T-helper 22 cell (primary cell): ENCODE results near the gene TIMM22.
"Not testable (repeated sequence)": the region's sequence is repeated elsewhere in the genome, so short reads cannot be mapped to it uniquely, and the experiment has no call there.

ENCODE experiments used
- DNase-seq: peaks from one replicate; pipeline ENCODE4 v3.0.0-alpha.2; 2020; ENCODE audit warnings: low read depth

The TIMM22 gene

DNA sequence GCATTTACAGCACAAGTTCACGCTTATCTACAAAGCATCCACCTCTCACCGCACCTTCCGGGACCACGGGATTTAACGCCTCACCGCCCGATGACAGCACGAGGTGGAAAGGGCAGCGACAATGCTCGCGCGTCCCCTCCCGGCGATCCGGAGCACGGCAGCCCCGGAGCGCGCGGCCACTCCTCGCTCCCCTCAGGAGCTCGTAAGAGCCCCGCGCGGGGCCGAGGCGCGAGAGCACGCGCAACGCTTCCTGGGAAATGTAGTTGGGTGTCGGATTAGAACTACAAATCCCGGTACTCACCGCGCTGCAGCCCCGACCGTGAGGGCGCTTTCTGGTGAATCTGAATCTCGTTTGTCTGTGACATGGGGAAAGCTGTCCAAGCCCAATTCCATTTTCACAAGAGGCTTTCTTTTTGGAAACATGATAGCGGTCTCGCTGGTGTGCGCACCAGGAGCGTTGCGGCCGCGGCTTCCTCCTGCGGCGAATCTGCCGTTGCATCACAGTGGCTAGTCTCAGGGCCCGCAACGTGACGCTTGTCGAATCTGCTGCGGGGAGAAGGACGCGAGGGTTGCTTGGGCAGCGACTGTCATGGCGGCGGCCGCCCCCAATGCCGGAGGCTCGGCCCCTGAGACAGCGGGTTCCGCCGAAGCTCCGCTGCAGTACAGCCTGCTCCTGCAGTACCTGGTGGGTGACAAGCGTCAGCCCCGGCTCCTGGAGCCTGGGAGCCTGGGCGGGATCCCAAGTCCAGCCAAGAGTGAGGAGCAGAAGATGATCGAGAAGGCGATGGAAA, at the start of gene TIMM22:
Gene TIMM22 (plus strand): TSS at position 576 of the 791 bp plus-strand sequence. CDS start 14 bp downstream, at position 590.
- peak; percentile 86 for DNase-seq

DNA sequence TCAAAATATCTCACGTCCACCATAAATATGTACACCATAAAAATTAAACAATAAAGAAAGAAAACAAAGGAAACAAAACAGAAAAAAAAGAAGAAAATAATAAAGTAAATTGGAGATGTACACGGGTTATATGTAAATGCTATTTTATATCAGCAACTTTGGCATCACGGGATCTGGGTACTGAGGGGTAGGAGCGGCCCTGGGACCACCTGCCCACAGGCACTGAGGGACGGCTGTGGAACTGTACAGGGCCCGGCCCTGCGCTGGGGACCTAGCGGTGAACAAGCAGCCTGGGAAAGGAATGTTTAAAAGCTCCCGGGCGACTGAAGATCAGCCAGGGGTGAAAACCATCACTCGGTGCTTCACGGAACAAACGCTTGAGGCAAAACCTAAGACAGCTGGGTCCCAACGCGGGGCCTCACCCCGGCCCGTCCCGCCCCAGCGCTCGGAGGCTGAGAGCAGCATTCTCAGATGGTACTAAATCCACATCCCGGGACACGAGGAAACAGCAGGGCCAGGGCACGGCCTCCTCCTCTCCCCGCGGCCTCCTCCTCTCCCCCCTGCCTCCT, 48.6 kb upstream of the TIMM22 start:
- DNase-seq, result no peak

DNA sequence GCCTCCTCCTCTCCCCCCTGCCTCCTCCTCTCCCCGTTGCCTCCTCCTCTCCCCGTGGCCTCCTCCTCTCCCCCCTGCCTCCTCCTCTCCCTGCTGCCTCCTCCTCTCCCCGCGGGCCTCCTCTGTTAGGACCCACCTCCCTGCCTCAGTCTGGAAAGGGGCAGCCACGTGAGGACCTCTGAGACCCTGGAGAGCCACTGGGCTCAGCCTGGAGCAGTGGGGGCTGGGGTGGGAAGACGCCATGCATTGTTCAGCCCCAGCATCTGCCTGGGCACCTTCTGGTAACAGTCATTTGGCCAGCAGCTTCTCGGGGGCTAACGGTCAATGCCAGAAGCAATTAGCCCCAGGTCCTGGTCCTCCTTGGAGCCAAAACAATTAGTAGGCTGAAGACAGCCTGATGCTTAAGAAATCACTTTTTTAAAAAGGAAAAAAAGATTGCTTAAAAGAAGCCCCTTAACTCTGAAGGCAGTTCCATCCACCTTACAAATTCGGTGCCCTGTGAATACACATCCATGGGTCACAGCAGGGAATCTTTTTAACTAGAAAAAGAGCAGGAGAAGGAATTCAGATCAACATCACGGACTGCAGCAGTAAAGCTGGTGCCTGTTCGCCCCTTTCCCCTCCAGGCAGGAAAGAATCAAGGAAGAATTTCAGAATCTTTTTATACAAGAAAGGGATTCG, 47.2 kb upstream of the TIMM22 start:
- DNase-seq, result no peak

GRCh38 chr17:951325-952132, 45.4 kb upstream of the TIMM22 start:
- DNase-seq, result no peak

DNA sequence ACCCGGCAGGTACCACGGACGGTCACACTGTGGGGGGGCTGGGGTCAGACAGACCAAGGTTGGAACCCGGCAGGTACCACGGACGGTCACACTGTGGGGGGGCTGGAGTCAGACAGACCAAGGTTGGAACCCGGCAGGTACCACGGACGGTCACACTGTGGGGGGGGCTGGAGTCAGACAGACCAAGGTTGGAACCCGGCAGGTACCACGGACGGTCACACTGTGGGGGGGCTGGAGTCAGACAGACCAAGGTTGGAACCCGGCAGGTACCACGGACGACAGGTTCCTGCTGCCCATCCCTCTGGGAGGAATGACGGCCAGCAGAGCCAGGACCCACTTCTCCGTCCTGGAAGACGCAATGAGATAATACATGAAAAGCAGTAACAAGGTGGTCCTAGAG, 44.3 kb upstream of the TIMM22 start:
- DNase-seq, result not testable (repeated sequence)

- DNase-seq, result no peak
Observed at GRCh38 chr17:953767-954166, 43.2 kb upstream of the TIMM22 start.

GRCh38 chr17:954431-955164, 42.3 kb upstream of the TIMM22 start:
- DNase-seq, result no peak

- no peak for DNase-seq
Observed at GRCh38 chr17:956905-957304, 40.0 kb upstream of the TIMM22 start.

DNA sequence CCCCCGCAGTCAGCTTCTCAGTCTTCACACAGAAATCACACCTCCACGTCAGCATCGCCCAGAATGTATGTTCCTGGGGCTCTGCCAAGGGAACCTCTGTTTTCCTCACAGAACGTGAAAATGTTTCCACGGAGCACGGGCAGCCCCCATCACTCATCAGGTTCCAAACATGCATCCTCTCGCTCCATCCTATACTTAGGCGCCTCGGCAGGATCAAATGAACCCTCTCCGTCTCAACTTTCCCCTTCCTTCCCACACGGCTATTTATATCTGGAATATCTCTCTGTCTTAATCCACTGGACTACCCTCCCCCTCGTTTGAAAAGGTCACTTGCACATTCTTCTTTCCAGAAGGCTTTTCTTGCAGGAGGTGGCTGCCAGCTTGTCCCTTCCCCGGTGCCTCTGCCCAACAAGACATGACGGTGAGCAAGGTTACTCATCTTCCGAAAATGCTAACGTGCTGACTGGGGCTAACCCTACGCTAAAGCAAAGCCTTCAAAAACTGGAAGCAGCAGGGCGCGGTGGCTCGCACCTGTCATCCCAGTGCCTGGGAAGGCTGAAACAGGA, 39.0 kb upstream of the TIMM22 start:
- DNase-seq, result no peak

GRCh38 chr17:958712-959451, 38.0 kb upstream of the TIMM22 start:
- DNase-seq, result no peak

DNA sequence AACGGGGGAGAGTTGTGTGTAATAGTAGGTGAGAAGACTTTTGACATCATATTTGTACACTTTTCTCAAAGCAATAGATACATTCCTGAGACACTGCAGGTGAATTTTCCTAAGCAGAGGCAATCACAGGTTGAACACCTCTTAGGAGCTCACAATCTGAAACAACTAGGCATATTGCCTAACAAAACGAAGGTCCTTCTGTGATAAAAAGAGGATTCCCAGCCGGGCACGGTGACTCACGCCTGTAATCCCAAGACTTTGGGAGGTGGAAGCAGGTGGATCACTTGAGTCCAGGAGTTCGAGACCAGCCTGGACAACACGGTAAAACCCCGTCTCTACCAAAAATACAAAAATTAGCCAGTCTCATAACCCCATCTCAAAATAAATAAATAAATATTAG, 34.8 kb upstream of the TIMM22 start:
- no peak for DNase-seq

DNA sequence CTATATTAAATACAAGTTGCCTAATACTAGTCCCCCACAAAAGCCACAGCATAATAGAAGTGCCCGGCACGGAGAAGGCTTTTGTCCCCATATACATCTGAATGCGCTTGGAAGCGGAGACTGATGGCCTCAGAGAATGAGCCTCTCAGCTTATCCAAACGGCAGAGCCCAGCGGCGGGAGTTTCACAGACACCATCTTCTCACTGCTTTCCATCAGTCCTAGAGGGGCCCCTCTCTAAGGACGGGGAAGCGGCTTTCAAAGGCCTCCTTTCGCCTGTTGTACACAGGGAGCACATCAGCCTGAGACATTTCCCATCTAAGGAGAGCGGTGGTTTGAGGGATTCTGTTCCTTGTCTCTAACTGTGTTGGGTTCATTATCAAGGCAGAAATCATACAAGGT, 34.3 kb upstream of the TIMM22 start:
- no peak for DNase-seq

DNA sequence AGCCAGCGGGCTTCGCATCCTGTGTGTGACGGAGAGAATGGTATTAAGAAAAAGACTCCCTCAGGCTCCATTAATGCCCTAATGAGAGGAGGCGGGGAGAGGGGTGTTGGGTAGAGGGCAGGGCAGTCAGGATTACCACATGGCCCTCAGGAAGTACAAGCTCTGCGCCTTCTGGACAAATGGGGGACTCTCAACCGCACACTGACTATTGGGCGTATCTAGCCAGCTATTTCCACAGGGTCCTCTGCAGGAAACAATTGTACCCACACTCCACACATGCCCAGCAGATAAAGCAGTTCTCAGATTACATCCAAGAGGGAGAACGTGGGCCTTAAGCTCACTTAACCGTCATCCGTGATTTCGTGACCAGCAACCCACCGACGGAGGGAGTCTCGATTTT, 32.1 kb upstream of the TIMM22 start:
- DNase-seq, result no peak

DNA sequence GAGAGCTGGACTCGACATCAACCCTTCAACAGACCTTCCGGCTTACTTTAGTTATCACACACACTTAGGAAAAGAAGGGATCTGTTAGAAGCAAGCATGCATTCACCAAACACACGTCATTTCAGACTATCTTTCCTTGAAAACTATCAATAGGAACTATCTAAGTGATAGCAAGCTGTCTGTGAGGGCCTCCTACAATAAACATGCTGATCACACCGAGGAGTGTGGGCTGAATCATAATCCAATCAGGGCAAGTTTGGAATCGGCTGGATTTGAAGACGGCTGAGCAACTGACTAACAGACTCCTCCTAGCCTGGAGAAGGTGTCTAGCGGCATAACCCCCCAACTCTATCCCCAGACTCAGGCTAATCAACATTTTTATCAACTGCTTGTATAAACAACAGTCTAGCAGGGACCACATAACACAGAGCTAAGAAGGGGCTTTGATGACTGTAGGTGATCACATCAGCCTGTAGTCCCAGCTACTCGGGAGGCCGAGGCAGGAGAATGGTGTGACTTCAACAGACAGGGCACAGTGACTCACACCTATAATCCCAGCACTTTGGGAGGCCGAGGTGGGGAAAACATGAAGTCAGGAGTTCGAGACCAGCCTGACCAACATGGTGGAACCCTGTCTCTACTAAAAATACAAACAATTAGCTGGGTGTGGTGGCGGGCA, 31.5 kb upstream of the TIMM22 start:
- no peak for DNase-seq

DNA sequence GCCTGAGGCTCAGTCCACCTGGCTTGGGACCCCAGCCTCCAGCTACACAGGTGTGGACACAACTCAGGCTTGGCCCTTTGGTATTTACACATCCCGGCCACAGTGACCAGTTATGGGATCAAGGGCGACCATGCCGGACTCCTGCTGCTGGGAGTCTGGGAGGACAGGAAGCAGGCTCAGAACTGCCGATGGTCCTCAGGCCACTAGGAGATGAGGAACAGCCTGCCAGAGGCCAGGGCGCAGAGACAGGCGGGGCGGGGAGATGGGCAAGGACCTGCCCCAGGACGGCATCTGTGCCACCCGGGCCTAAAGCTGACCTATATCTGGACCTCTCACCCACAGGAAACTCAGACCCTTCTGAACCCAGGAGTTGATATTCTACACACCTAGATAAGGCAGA, 29.8 kb upstream of the TIMM22 start:
- DNase-seq, result no peak

GRCh38 chr17:968812-969730, 27.9 kb upstream of the TIMM22 start:
- no peak for DNase-seq

DNA sequence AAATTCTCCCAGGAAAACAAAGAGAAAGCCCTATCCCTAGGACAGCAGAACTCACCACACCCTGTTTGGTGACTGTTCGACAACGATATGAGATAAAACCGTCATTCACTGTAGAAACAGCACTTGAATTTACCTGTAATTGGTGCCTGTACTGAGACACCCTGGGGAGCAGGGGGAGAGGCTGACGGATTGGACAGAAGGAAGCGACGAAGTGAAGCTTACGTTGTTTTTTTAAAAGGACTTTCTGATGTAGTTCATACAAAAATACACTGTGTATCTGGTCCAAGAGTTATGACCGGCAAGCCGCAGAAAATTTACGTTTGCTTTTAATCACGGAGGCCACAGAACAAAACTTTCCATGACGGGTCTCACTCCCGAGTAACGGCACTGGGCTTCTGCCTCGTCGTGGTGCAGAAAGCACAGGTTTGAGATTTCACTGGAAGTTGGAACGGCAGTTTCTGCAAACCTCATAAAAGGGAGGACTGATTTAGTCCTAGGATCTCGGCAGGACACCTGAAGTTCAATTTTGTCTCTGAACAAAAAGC, 27.0 kb upstream of the TIMM22 start:
- DNase-seq, result no peak

GRCh38 chr17:970364-970763, 26.6 kb upstream of the TIMM22 start:
- DNase-seq, result no peak

GRCh38 chr17:971861-972260, 25.1 kb upstream of the TIMM22 start:
- DNase-seq, result not testable (repeated sequence)
